B cell (primary cell): ENCODE data around the gene SMOC1. TPM values are rescaled to one million over a fixed set of nuclear protein-coding genes. Genes with fewer than 3 reads are reported as not detected.

ENCODE experiments used
- ATAC-seq: fragments of 200-7000 bp; cut with Tn5 transposase; one replicate; pipeline ENCODE4 v1.10.0; 2021; ENCODE audit warnings: low read depth, mild to moderate bottlenecking, moderate number of reproducible peaks, moderate library complexity
- CTCF ChIA-PET: fragments of 350-600 bp; sonication (Branson Sonifier 250); formaldehyde crosslinking; loops from one replicate; lab custom pipeline; 2021; ENCODE audit warnings: antibody characterized with exemption, inconsistent platforms; lab: Charles Lee
- POLR2A ChIA-PET: fragments of 350-600 bp; sonication (Branson Sonifier 250); formaldehyde crosslinking; loops from one replicate; lab custom pipeline; 2021; ENCODE audit warnings: antibody characterized with exemption; lab: Charles Lee
- DNase-seq: peaks from one replicate; pipeline ENCODE4 v3.0.0; 2013
- H2AFZ ChIP-seq: 2 replicates; pipeline ENCODE4 v1.6.1; 2012; ENCODE audit warnings: mild to moderate bottlenecking, low read depth, low read length; ENCODE audit not compliant: insufficient read depth, poor library complexity, severe bottlenecking
- H3K27ac ChIP-seq, 2 donors: 1 replicate in 1 of 2; 2 replicates in 1 of 2; pipeline ENCODE4 v1.5.1; 2012 to 2013; ENCODE audit warnings: low read length in 2 of 2, mild to moderate bottlenecking in 2 of 2, moderate library complexity in 1 of 2
- H3K27me3 ChIP-seq, 4 experiments: fragments of 200-600 bp in 1 of 4; sonication (generic) in 1 of 4; replicated peaks in 1 of 4; 1 replicate in 2 of 4; 2 replicates in 2 of 4; pipeline versions ENCODE4 v1.6.1 to v1.7.0; 2013 to 2016; ENCODE audit warnings: low read length in 3 of 4, mild to moderate bottlenecking in 2 of 4, mixed read lengths in 1 of 4, moderate library complexity in 1 of 4; ENCODE audit not compliant: insufficient read depth in 4 of 4, control insufficient read depth in 3 of 4; ENCODE audit errors: control extremely low read depth in 1 of 4
- H3K36me3 ChIP-seq, 2 experiments: replicated peaks in 1 of 2; 1 replicate in 1 of 2; 2 replicates in 1 of 2; pipeline versions ENCODE4 v1.6.1 to v1.7.1; 2013; ENCODE audit warnings: low read length in 1 of 2; ENCODE audit not compliant: insufficient read depth in 2 of 2, control insufficient read depth in 1 of 2; ENCODE audit errors: control extremely low read depth in 1 of 2, extremely low read depth in 1 of 2
- H3K4me1 ChIP-seq, 2 donors: fragments of 200-600 bp in 1 of 2; sonication (generic) in 1 of 2; 1 replicate in 1 of 2; 2 replicates in 1 of 2; pipeline versions ENCODE4 v1.5.1 to v1.6.1; 2013 to 2017; ENCODE audit warnings: low read length in 2 of 2; ENCODE audit not compliant: control insufficient read depth in 2 of 2, insufficient read depth in 2 of 2
- H3K4me2 ChIP-seq: replicated peaks from 2 replicates; pipeline ENCODE3; 2012; ENCODE audit warnings: mild to moderate bottlenecking, low read depth, low read length; ENCODE audit not compliant: poor library complexity, severe bottlenecking
- H3K4me3 ChIP-seq, 5 experiments: fragments of 200-600 bp in 1 of 5; sonication (generic) in 1 of 5; 1 replicate in 3 of 5; 2 replicates in 2 of 5; pipeline versions ENCODE4 v1.5.1 to v1.7.0; 2011 to 2016; ENCODE audit warnings: low read length in 4 of 5, mild to moderate bottlenecking in 4 of 5, low read depth in 2 of 5, control low read depth in 1 of 5, moderate library complexity in 1 of 5; ENCODE audit not compliant: insufficient read depth in 1 of 5; ENCODE audit errors: control extremely low read depth in 1 of 5, extremely low read depth in 1 of 5
- H3K79me2 ChIP-seq: fragments of 200-600 bp; sonication (generic); one replicate; pipeline ENCODE4 v1.6.0; 2016; ENCODE audit warnings: low read length; ENCODE audit not compliant: control insufficient read depth, insufficient read depth
- H3K9ac ChIP-seq: fragments of 200-600 bp; sonication (generic); 2 replicates; pipeline ENCODE4 v1.6.1; 2017; ENCODE audit warnings: mild to moderate bottlenecking, low read length, moderate library complexity
- H3K9me3 ChIP-seq, 3 donors: one replicate each; pipeline versions ENCODE4 v1.6.1 to v1.7.1; 2013; ENCODE audit warnings: low read length in 2 of 3; ENCODE audit not compliant: control insufficient read depth in 2 of 3, insufficient read depth in 1 of 3; ENCODE audit errors: control extremely low read depth in 1 of 3
- H4K20me1 ChIP-seq: 2 replicates; pipeline ENCODE4 v1.6.0; 2012; ENCODE audit warnings: mild to moderate bottlenecking, low read length; ENCODE audit not compliant: insufficient read depth, control insufficient read depth, poor library complexity, severe bottlenecking
- H3K27ac Mint-ChIP-seq: one replicate; pipeline ENCODE4 v1.8.0; 2021; ENCODE audit warnings: mixed read lengths
- H3K27me3 Mint-ChIP-seq: one replicate; pipeline ENCODE4 v1.8.0; 2021; ENCODE audit warnings: mixed read lengths
- H3K4me1 Mint-ChIP-seq: one replicate; pipeline ENCODE4 v1.8.0; 2021; ENCODE audit warnings: mixed read lengths
- H3K4me3 Mint-ChIP-seq: one replicate; pipeline ENCODE4 v1.8.0; 2021; ENCODE audit warnings: mixed read lengths
- H3K9me3 Mint-ChIP-seq: one replicate; pipeline ENCODE4 v1.8.0; 2022; ENCODE audit warnings: mixed read lengths; ENCODE audit not compliant: insufficient read depth
- EZH2 ChIP-seq: IDR thresholded peaks from 2 replicates; pipeline ENCODE4 v1.6.1; 2012; ENCODE audit warnings: borderline replicate concordance, low read depth, mild to moderate bottlenecking, moderate library complexity, low read length; ENCODE audit not compliant: insufficient read depth, poor library complexity, severe bottlenecking
- WGBS: methylation state at CpG from one replicate; pipeline ENCODE4 v1.1.5; 2013; ENCODE audit warnings: missing lambda C conversion rate; ENCODE audit not compliant: insufficient coverage; 5-methylcytosine and 5-hydroxymethylcytosine counted together
- intact Hi-C: fragments of 100-400 bp; cut with micrococcal nuclease; formaldehyde crosslinking; loops from one replicate; pipeline ENCODE4 v1.10.0; 2022
- polyA plus RNA-seq: library from polyadenylated mRNA; depleted of rRNA; stranded (reverse); fragments of >200 nt; gene quantifications from 2 replicates; pipeline ENCODE4 v1.2.3, GENCODE V29; 2012
- total RNA-seq, 2 donors: library from RNA; stranded (reverse); fragments of 120-200 nt in 1 of 2; gene quantifications; 1 replicate in 1 of 2; 2 replicates in 1 of 2; pipeline versions ENCODE4 v1.2.3 to v1.2.4, GENCODE V29; 2013 to 2022
- TF ChIP-seq, protein P1 (sequence below): fragments of 200-600 bp; IDR thresholded peaks from one replicate; pipeline ENCODE4 v1.8.0; 2022; ENCODE audit warnings: antibody characterized with exemption, mild to moderate bottlenecking

SMOC1 gene
- total and polyA plus RNA-seq, 2 donors (not counting 1 experiment from before 2014, with no cell fraction given): 0.04 to 0.84 TPM

DNA sequence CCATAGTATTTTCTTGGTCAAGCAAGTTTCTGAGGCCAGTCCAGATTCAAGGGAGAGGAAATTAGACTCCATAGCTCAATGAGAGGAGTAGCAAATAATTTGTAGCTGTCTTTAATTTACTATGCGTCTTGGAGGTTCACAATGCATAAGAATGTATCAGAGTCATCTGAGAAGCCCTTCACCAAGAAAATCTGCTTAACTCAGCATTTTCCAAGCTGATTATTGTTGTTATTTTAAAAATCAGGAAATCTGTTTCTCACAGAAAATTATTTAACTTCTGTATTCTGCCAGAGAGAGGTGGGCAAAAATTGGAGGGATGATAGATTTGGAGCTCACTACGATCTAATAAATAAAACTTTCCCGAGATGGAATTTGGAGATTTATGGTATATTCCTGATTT lies 72.0 kb downstream of the SMOC1 start:
- H2AFZ ChIP-seq: no peak overlapping the region
- H3K27me3 ChIP-seq: peaks cover 0 to 6% (median 2%) of the 10 kb centered on the region in 4 experiments
- no peak overlapping the region for H3K9ac ChIP-seq
- DNase-seq (no peak), ATAC-seq (no peak)
- intact Hi-C loops: no loop called here
- peaks cover 0 to 7% (median 0%) of the 10 kb centered on the region in 3 donors for H3K9me3 ChIP-seq
- no peak overlapping the region for H3K27ac ChIP-seq
- Mint-ChIP-seq H3K27me3 (peaks cover 29% of the 10 kb centered on the region), H3K4me1 (no peaks in the 10 kb centered on the region), H3K27ac (no peak overlapping the region), H3K4me3 (no peak overlapping the region), H3K9me3 (peaks cover 3% of the 10 kb centered on the region)
- no peak for TF ChIP-seq EZH2
- TF ChIP-seq, protein P1, sequence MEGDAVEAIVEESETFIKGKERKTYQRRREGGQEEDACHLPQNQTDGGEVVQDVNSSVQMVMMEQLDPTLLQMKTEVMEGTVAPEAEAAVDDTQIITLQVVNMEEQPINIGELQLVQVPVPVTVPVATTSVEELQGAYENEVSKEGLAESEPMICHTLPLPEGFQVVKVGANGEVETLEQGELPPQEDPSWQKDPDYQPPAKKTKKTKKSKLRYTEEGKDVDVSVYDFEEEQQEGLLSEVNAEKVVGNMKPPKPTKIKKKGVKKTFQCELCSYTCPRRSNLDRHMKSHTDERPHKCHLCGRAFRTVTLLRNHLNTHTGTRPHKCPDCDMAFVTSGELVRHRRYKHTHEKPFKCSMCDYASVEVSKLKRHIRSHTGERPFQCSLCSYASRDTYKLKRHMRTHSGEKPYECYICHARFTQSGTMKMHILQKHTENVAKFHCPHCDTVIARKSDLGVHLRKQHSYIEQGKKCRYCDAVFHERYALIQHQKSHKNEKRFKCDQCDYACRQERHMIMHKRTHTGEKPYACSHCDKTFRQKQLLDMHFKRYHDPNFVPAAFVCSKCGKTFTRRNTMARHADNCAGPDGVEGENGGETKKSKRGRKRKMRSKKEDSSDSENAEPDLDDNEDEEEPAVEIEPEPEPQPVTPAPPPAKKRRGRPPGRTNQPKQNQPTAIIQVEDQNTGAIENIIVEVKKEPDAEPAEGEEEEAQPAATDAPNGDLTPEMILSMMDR: no peak
- 100% methylated on average over 3 of the region's 3 CpGs for WGBS
- no peaks in the 10 kb centered on the region for H3K79me2 ChIP-seq
- H3K4me2 ChIP-seq: no peak overlapping the region
- ChIA-PET POLR2A (no interaction called here), CTCF (no interaction called here)
- H3K4me1 ChIP-seq: no peaks in the 10 kb centered on the region
- no peaks in the 10 kb centered on the region for H4K20me1 ChIP-seq
- H3K36me3 ChIP-seq: no peaks in the 10 kb centered on the region
- no peak overlapping the region for H3K4me3 ChIP-seq

DNA sequence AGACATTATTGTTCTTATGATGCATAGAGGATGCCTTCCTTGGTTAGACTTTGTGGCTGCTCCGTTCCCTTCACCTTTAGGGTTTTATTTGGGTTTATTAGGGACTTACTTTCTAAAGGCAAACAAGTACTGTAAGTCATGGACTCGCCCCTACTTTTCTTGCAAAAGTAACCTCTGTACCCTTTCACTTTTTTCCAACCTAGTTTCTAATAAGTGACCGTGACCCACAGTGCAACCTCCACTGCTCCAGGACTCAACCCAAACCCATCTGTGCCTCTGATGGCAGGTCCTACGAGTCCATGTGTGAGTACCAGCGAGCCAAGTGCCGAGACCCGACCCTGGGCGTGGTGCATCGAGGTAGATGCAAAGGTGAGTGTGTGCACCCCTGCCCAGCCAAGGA lies 72.7 kb downstream of the SMOC1 start:
- H3K27ac Mint-ChIP-seq: no peak overlapping the region
- Histone ChIP-seq H3K9ac (no peak overlapping the region), H3K79me2 (no peaks in the 10 kb centered on the region), H3K36me3 (no peaks in the 10 kb centered on the region), H3K27ac (no peak overlapping the region), H3K4me3 (no peak overlapping the region), H3K4me1 (no peaks in the 10 kb centered on the region), H3K9me3 (peaks cover 0 to 3% (median 0%) of the 10 kb centered on the region in 3 donors), H3K4me2 (no peak overlapping the region), H2AFZ (no peak overlapping the region), H4K20me1 (no peaks in the 10 kb centered on the region), H3K27me3 (peaks cover 0 to 11% (median 2%) of the 10 kb centered on the region in 4 experiments)
- intact Hi-C loops: no loop called here
- CTCF ChIA-PET: no interaction called here
- no peak overlapping the region for H3K4me3 Mint-ChIP-seq
- ATAC-seq (no peak), DNase-seq (no peak)
- H3K9me3 Mint-ChIP-seq: no peaks in the 10 kb centered on the region
- no peaks in the 10 kb centered on the region for H3K4me1 Mint-ChIP-seq
- POLR2A ChIA-PET: no interaction called here
- TF ChIP-seq, protein P1: no peak
- TF ChIP-seq EZH2: no peak
- 93% methylated on average over 9 of the region's 9 CpGs for WGBS
- H3K27me3 Mint-ChIP-seq: peaks cover 34% of the 10 kb centered on the region
